Activated CD4-positive, alpha-beta T cell treated with anti-CD3 and anti-CD28 coated beads for 36 hours (primary cell): ENCODE measurements around the gene CDK2. TPM values are rescaled to one million over a fixed set of nuclear protein-coding genes. Genes with fewer than 3 reads are reported as not detected.

Experiments used
- ATAC-seq: fragments of 200-7000 bp; cut with Tn5 transposase; one replicate; pipeline ENCODE4 v1.10.0; 2021; ENCODE audit warnings: mild to moderate bottlenecking, moderate library complexity
- CTCF ChIA-PET: fragments of 350-600 bp; sonication (Branson Sonifier 250); formaldehyde crosslinking; loops from one replicate; lab custom pipeline; 2021; ENCODE audit warnings: antibody characterized with exemption; lab: Charles Lee
- POLR2A ChIA-PET: fragments of 350-600 bp; sonication (Branson Sonifier 250); formaldehyde crosslinking; loops from one replicate; lab custom pipeline; 2021; ENCODE audit warnings: antibody characterized with exemption, inconsistent platforms; lab: Charles Lee
- DNase-seq: peaks from one replicate; pipeline ENCODE4 v3.0.0-alpha.2; 2020
- H3K27ac Mint-ChIP-seq: one replicate; pipeline ENCODE4 v1.8.0; 2021; ENCODE audit warnings: mixed read lengths
- H3K27me3 Mint-ChIP-seq: one replicate; pipeline ENCODE4 v1.8.0; 2021; ENCODE audit warnings: mixed read lengths
- H3K36me3 Mint-ChIP-seq: one replicate; pipeline ENCODE4 v1.8.0; 2021; ENCODE audit warnings: low read depth, mixed read lengths
- H3K4me1 Mint-ChIP-seq: one replicate; pipeline ENCODE4 v1.8.0; 2021; ENCODE audit warnings: mixed read lengths
- H3K4me3 Mint-ChIP-seq: one replicate; pipeline ENCODE4 v1.8.0; 2021; ENCODE audit warnings: mild to moderate bottlenecking, moderate library complexity, mixed read lengths
- H3K9me3 Mint-ChIP-seq: one replicate; pipeline ENCODE4 v1.8.0; 2021; ENCODE audit warnings: low read depth, mixed read lengths
- intact Hi-C, 2 experiments: fragments of 100-400 bp; cut with DNase I in 1 of 2; cut with micrococcal nuclease in 1 of 2; formaldehyde crosslinking; loops; one replicate each; pipeline versions ENCODE4 v1.14.2 to v1.15.1; 2022 to 2024; cut with DNase I, micrococcal nuclease
- total RNA-seq, 2 experiments: library from RNA; stranded (reverse); gene quantifications; one replicate each; pipeline ENCODE4 v1.2.3, GENCODE V29; 2021

The CDK2 gene
- total RNA-seq, 2 experiments from 2014 or later, result 104 to 149 TPM

DNA sequence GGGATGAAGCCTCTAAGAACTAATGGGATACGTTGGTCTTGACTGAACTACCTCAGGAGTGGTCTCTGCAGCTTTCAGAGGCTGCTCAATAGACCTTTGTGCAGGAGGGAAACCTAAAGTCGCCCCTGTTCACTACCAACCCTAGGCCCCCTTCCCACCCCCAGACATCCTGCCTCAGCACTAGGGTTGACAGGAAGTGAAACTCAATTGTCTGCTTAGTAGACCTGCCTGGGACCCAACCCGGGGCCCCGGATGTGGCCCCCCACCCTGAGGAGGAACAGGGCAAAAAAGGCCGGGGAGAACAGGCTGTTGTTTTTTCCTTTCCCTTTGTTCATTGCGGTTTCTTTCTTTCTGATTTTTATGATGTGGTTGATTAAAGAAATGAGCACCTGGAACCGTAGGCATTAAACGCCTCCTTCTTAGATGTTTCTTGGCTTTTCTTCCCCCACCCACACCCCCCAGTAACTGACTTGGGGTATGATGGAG, 37.3 kb upstream of the CDK2 start:
- Mint-ChIP-seq H3K27me3 (no peaks in the 10 kb centered on the region), H3K27ac (peak overlapping the region; percentile 99), H3K4me1 (peaks cover 49% of the 10 kb centered on the region), H3K9me3 (no peaks in the 10 kb centered on the region), H3K36me3 (peaks cover 51% of the 10 kb centered on the region), H3K4me3 (peak overlapping the region; percentile 100)
- ChIA-PET POLR2A (interaction anchor here (0.8 to 1.3 kb wide), 4 partner anchors 44 to 189 kb away, joined by 3 to 11 read pairs (median 4); partner anchors contain the start of genes DNAJC14, RAB5B and ZC3H10), CTCF (interaction anchor here (1.0 to 2.0 kb wide), 3 partner anchors 27 to 191 kb away, joined by 3 to 16 read pairs (median 4); partner anchors contain the start of gene DNAJC14)
- DNase-seq (peak; percentile 92), ATAC-seq (peak; percentile 49)
- intact Hi-C loops, result loop anchor here (1.0 to 10.0 kb wide), 10 partner anchors 44 to 1823 kb away; partner anchors contain the start of genes BAZ2A (in 1 of the 2), CBX5 (in 1 of the 2), CDK4 (in 1 of the 2) and DDIT3 (in 1 of the 2)

DNA sequence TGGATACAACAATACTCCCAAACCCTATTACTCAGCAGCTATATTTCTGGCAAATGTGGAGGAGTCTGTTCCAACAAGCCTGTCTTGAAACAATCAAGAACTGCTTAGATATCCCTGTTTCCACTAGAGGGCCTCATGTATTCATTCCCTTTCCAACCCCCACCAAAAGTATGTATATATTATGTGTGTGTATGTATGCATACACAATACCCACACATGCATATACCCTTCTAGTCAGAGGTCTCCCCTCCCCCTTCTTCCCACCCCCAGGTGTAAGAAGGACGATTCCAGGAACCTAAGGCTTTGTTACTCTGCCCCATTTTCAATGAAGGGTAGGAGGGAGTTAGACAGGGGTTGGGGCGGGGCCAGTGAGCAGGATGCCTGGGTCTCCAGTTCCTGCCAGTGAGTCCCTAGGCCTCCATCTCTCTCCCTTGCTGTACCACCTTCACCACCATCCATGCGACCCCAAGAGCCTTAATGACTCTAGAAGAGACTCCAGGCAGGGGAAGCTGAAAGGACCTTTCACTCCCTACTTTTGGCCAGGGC, 35.8 kb upstream of the CDK2 start, which contains the start of gene DGKA:
Gene DGKA (plus strand): TSS at position 392 of the 546 bp plus-strand sequence. CDS start 5,342 bp downstream, outside the sequence.
- intact Hi-C loops, result loop anchor here (1.0 to 10.0 kb wide), 5 partner anchors 9 to 1154 kb away; partner anchors contain the start of genes NAB2 (in 1 of the 2), RPS26 (in 1 of the 2) and SPRYD4 (in 1 of the 2)
- H3K4me1 Mint-ChIP-seq, result peaks cover 51% of the 10 kb centered on the region
- peak within 1 kb of the TSS; percentile 100 for H3K4me3 Mint-ChIP-seq
- no peaks in the 10 kb centered on the region for H3K27me3 Mint-ChIP-seq
- POLR2A ChIA-PET, result interaction anchor here (1.2 to 1.3 kb wide), 2 partner anchors 43 to 101 kb away, joined by 4 to 6 read pairs; partner anchors contain the start of genes DNAJC14 and RAB5B
- no peaks in the 10 kb centered on the region for H3K9me3 Mint-ChIP-seq
- ATAC-seq (peak; percentile 49), DNase-seq (peak; percentile 93)
- peaks cover 54% of the 10 kb centered on the region for H3K36me3 Mint-ChIP-seq
- CTCF ChIA-PET, result interaction anchor here (0.9 to 2.1 kb wide), 8 partner anchors 9 to 192 kb away, joined by 3 to 16 read pairs (median 4); partner anchors contain the start of genes ORMDL2, RAB5B and SARNP
- H3K27ac Mint-ChIP-seq, result peak within 1 kb of the TSS; percentile 99

DNA sequence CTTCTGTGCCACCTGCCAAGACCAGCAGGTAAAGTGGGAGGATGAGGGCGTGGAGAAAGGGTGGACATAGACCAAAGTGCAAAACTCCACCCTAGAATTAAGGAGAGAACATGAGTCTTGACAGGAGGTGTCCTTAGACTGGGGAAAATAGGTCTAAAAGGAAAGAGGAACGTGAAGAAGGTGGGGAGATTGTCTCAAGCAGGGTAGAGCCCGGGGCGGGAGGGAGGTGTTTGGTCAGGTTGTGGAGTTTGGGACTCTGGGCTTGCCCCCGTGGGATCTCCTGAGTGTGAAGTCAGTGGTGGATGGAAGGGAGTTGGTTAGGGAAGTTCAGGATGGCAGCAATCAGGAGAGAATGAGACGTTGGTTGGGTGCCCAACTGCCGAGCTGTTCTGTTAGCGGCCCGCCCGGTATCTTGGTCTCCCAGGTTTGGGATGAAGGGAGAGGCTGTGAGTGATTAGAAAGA, 35.3 kb upstream of the CDK2 start:
- Mint-ChIP-seq H3K36me3 (peaks cover 56% of the 10 kb centered on the region), H3K27me3 (no peaks in the 10 kb centered on the region), H3K4me1 (peaks cover 53% of the 10 kb centered on the region), H3K9me3 (no peaks in the 10 kb centered on the region), H3K27ac (peak overlapping the region; percentile 99), H3K4me3 (peak overlapping the region; percentile 100)
- intact Hi-C loops, result loop anchor here (1.0 to 10.0 kb wide), 5 partner anchors 9 to 1153 kb away; partner anchors contain the start of genes NAB2 (in 1 of the 2), RPS26 (in 1 of the 2) and SPRYD4 (in 1 of the 2)
- ATAC-seq (no peak), DNase-seq (no peak)
- ChIA-PET POLR2A (no interaction called here), CTCF (interaction anchor here (1.0 to 2.1 kb wide), 3 partner anchors 8 to 193 kb away, joined by 4 to 16 read pairs (median 8); partner anchors contain the start of genes ORMDL2 and SARNP)

DNA sequence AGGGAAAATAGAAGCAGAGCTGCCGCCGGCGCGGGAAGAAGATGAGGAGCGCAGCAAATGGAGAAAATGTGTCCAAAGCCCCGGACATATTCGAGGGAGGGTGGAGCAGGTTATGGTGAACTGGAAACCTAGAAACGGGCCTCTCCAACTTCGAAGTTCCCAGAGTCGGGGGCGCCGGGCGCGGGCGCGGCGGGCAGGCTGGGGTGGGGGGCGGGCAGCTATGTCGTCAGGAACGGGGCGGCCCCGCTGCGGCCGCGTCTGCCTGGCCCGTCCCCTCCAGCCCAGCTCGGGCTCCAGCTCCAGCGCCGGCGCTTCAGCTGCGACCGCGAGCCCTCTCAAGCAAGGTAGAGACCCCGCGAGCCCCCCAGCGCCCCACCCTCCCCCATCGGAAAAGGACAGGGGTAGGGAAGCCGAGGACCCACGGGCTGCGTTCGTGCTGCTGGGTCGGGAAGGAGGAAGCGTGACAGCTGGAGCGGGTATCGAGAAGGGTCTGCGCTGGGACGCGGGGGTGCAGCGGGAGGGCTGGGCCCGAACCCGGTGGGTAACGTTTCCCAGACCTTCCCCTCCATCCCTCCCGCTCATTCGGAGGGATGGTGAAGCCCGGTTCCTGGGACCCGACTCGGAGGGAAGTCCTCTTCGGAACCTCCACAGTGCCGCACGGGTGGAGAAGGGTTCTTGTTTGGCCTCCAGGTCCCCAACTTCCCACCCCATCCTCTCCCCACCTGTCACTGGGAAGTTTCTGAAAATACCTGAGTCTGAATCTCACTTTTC, 34.7 kb upstream of the CDK2 start:
- Mint-ChIP-seq H3K4me3 (peak overlapping the region; percentile 100), H3K27me3 (no peaks in the 10 kb centered on the region), H3K9me3 (no peaks in the 10 kb centered on the region), H3K4me1 (peaks cover 59% of the 10 kb centered on the region), H3K27ac (peak overlapping the region; percentile 99), H3K36me3 (peaks cover 59% of the 10 kb centered on the region)
- DNase-seq, result peak; percentile 54
- POLR2A ChIA-PET, result interaction anchor here (0.7 kb wide), 1 partner anchor 17 kb away, joined by 3 read pairs; no protein-coding TSS in a partner anchor
- intact Hi-C loops, result loop anchor here (1.0 to 10.0 kb wide), 5 partner anchors 8 to 1153 kb away; partner anchors contain the start of genes NAB2 (in 1 of the 2), RPS26 (in 1 of the 2) and SPRYD4 (in 1 of the 2)
- ATAC-seq, result no peak
- CTCF ChIA-PET, result interaction anchor here (1.0 to 5.3 kb wide), 4 partner anchors 8 to 193 kb away, joined by 4 to 43 read pairs (median 6); partner anchors contain the start of genes ORMDL2 and SARNP

DNA sequence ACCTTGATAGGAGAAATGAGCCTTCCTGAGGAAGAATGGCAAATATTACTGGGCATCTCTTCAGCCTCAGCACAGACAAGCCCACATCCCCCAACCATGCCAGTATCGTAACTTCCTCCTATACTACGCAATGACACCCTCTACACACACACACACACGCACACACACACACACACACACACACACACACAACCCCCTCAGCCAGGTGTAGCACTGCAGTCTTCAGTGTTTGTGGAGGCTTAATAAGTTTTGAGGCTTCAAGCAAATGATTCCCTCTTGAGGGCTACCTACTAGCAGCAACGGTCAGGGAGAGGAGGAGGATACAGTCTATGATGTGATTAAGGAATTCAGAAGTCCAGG, 34.1 kb upstream of the CDK2 start:
- ChIA-PET POLR2A (interaction anchor here (0.6 to 0.8 kb wide), 2 partner anchors 243 to 383 kb away, joined by 3 to 6 read pairs; no protein-coding TSS in a partner anchor), CTCF (interaction anchor here (1.2 to 5.3 kb wide), 4 partner anchors 10 to 203 kb away, joined by 4 to 43 read pairs (median 6); partner anchors contain the start of gene CD63)
- Mint-ChIP-seq H3K27me3 (no peaks in the 10 kb centered on the region), H3K9me3 (no peaks in the 10 kb centered on the region), H3K4me1 (peaks cover 65% of the 10 kb centered on the region), H3K36me3 (peaks cover 59% of the 10 kb centered on the region), H3K4me3 (peak overlapping the region; percentile 100), H3K27ac (peak overlapping the region; percentile 99)
- ATAC-seq, result no peak
- intact Hi-C loops, result loop anchor here in 1 of 2 experiments (1.0 to 10.0 kb wide), 2 partner anchors 8 to 1152 kb away; partner anchors contain the start of gene NAB2
- DNase-seq, result peak; percentile 62

DNA sequence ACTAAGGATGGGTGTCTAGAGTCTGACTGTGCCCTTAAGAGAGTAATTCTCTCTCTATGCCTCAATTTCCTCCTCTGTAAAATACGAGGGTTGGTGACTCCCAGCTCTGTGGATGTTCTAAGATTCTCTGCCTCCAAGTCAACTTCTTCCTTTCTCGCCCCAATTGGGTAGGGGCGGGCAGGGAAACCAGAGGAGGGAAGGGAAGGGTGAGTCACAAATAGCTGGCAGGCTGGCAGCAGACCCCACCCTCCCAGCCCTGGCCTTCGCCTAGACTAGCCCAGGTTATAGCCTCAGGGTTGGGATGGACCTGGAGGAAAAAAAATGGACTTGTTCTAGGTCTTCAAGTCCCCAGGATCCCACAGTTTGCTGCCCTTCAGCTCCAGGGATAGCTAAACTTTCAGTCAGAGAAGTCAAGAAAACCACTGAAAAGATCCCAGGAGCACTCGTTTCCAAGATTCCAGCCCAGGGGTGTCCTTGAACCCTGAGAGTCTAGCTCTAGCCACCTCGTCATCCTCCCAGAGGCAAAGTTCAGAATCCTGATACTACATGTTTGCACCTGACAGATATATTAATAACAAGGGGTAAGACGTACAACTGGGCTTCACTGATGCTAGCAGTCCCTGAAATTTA, 33.3 kb upstream of the CDK2 start:
- Mint-ChIP-seq H3K4me3 (peak overlapping the region; percentile 100), H3K36me3 (peaks cover 61% of the 10 kb centered on the region), H3K4me1 (peaks cover 72% of the 10 kb centered on the region), H3K9me3 (no peaks in the 10 kb centered on the region), H3K27ac (peak overlapping the region; percentile 99), H3K27me3 (no peaks in the 10 kb centered on the region)
- ATAC-seq, result no peak
- intact Hi-C loops, result loop anchor here in 1 of 2 experiments (10.0 kb wide), 1 partner anchor 1152 kb away; the partner anchor contains the start of gene NAB2
- POLR2A ChIA-PET, result interaction anchor here (0.5 to 1.5 kb wide), 4 partner anchors 15 to 382 kb away, joined by 3 to 6 read pairs (median 4); partner anchors contain the start of gene RAB5B
- CTCF ChIA-PET, result interaction anchor here (0.6 to 5.3 kb wide), 9 partner anchors 8 to 209 kb away, joined by 3 to 43 read pairs (median 4); partner anchors contain the start of genes CD63, DNAJC14 and RAB5B
- DNase-seq, result peak; percentile 43

DNA sequence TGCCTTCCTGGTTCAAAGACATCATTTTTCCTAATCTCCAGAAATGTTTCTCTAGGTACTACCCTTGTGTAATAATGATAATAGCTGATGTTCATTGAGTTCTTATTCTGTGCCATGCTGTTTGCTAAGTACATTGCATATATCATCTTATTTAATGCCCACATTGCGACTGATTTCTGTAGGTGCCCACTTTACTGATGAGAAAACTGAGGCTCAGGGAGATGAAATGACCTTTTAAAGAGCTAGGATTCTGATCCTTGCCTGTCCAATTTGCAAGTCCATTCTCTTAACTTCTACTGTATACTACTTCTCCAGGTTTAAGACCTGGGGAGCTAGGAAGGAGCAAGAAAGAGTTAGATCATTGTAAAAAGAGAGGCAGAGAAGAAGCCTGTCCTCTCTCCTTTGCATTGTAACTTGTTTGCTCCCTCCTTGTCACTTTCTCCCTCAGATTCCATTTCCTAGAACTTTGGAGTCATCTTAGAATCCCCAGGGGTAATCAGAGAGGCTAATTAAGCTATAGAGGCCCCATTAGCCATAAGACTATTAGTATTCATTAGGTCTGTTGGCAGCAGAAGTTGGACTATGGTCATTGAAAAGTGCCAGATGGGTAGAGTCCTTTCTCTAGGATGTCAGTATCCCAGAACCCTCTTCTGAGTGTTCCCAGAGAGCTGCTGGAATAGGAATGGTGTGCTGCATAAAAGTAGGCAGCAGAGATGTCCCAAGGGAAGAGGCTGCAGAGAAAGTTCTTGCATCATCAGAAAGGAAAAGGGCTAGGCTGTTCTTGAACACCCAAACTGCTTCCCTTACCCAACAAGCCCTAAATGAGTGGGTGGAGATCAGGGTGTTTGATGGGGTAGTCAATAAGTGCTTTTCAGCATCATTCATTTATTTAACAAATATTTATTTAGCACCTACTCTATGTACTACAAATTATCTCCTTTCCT, 32.6 kb upstream of the CDK2 start:
- H3K27ac Mint-ChIP-seq, result peak overlapping the region; percentile 86
- no peak for ATAC-seq
- peaks cover 65% of the 10 kb centered on the region for H3K36me3 Mint-ChIP-seq
- H3K4me3 Mint-ChIP-seq, result peak overlapping the region; percentile 100
- no peaks in the 10 kb centered on the region for H3K27me3 Mint-ChIP-seq
- no peaks in the 10 kb centered on the region for H3K9me3 Mint-ChIP-seq
- DNase-seq, result no peak
- ChIA-PET POLR2A (interaction anchor here (0.5 to 1.5 kb wide), 5 partner anchors 16 to 952 kb away, joined by 3 to 6 read pairs (median 3); partner anchors contain the start of genes DNAJC14 and RAB5B), CTCF (interaction anchor here (0.8 to 5.3 kb wide), 14 partner anchors 8 to 224 kb away, joined by 3 to 43 read pairs (median 4); partner anchors contain the start of genes CD63, DNAJC14, MYL6 and ORMDL2)
- H3K4me1 Mint-ChIP-seq, result peaks cover 79% of the 10 kb centered on the region
- intact Hi-C loops, result loop anchor here in 1 of 2 experiments (10.0 kb wide), 1 partner anchor 1151 kb away; the partner anchor contains the start of gene NAB2

DNA sequence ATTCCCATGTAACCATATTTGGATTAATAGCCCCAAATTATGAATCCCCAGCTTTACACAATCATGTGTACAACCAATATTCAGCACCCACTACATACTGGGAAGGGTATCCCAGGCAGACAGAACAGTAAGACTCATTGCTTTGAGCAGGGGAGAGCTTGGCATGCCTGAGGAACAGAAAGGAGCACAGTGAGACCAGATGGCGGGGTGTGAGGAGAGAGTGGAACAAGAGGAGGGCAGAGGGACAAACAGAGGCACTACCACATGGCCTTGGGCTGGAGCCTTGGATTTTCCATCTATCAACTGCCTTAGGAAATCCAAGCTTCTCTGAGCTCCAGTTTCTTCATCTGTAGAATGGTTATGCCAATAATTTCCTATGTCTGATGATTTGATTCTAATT, 31.9 kb upstream of the CDK2 start:
- ChIA-PET POLR2A (interaction anchor here (0.6 to 1.6 kb wide), 4 partner anchors 42 to 110 kb away, joined by 3 to 6 read pairs (median 4); partner anchors contain the start of gene DNAJC14), CTCF (interaction anchor here (1.0 to 5.3 kb wide), 11 partner anchors 9 to 224 kb away, joined by 3 to 43 read pairs (median 5); partner anchors contain the start of genes DNAJC14, MYL6, ORMDL2 and PYM1)
- Mint-ChIP-seq H3K9me3 (no peaks in the 10 kb centered on the region), H3K27ac (peak overlapping the region; percentile 86), H3K36me3 (peaks cover 71% of the 10 kb centered on the region), H3K27me3 (no peaks in the 10 kb centered on the region), H3K4me3 (peak overlapping the region; percentile 100), H3K4me1 (peaks cover 80% of the 10 kb centered on the region)
- intact Hi-C loops, result loop anchor here in 1 of 2 experiments (10.0 kb wide), 1 partner anchor 1150 kb away; the partner anchor contains the start of gene NAB2
- DNase-seq, result no peak
- ATAC-seq, result no peak
